CD4-positive, alpha-beta T cell (primary cell): ENCODE results near the gene AGAP9. TPM values are rescaled to one million over a fixed set of nuclear protein-coding genes. Genes with fewer than 3 reads are reported as not detected.
"Not testable (repeated sequence)": the region's sequence is repeated elsewhere in the genome, so short reads cannot be mapped to it uniquely, and the experiment has no call there.

ENCODE experiments used
- ATAC-seq: fragments of 200-7000 bp; cut with Tn5 transposase; one replicate; pipeline ENCODE4 v1.10.0; 2022; ENCODE audit warnings: mild to moderate bottlenecking; ENCODE audit not compliant: poor library complexity
- CTCF ChIA-PET: fragments of 350-600 bp; sonication (Branson Sonifier 250); formaldehyde crosslinking; loops from one replicate; lab custom pipeline; 2021; ENCODE audit warnings: antibody characterized with exemption, inconsistent platforms; lab: Charles Lee
- POLR2A ChIA-PET: fragments of 350-600 bp; sonication (Branson Sonifier 250); formaldehyde crosslinking; loops from one replicate; lab custom pipeline; 2021; ENCODE audit warnings: antibody characterized with exemption, inconsistent platforms; lab: Charles Lee
- DNase-seq, 14 experiments: peaks; one replicate each; pipeline ENCODE4 v3.0.0-alpha.2; 2013 to 2020; ENCODE audit warnings: mixed read lengths in 2 of 14
- H3K27ac ChIP-seq, 2 donors: one replicate each; pipeline versions ENCODE4 v1.5.1 to v1.7.0; 2013; ENCODE audit warnings: low read length in 2 of 2, low read depth in 1 of 2, mild to moderate bottlenecking in 1 of 2
- H3K27me3 ChIP-seq, 2 experiments: 1 replicate in 1 of 2; 2 replicates in 1 of 2; pipeline versions ENCODE4 v1.6.1 to v1.7.0; 2013; ENCODE audit warnings: low read length in 2 of 2, control low read depth in 1 of 2, mild to moderate bottlenecking in 1 of 2, moderate library complexity in 1 of 2; ENCODE audit not compliant: insufficient read depth in 2 of 2, control insufficient read depth in 1 of 2
- H3K36me3 ChIP-seq: one replicate; pipeline ENCODE4 v1.6.1; 2013; ENCODE audit warnings: low read length, control low read depth; ENCODE audit not compliant: insufficient read depth
- H3K4me1 ChIP-seq: one replicate; pipeline ENCODE4 v1.6.1; 2013; ENCODE audit warnings: low read length, control low read depth; ENCODE audit not compliant: insufficient read depth
- H3K4me3 ChIP-seq: one replicate; pipeline ENCODE4 v1.5.1; 2013; ENCODE audit warnings: mild to moderate bottlenecking, low read length, moderate library complexity
- H3K9me3 ChIP-seq, 2 experiments: 1 replicate in 1 of 2; 2 replicates in 1 of 2; pipeline versions ENCODE4 v1.6.1 to v1.7.0; 2013; ENCODE audit warnings: low read length in 2 of 2, mild to moderate bottlenecking in 2 of 2, control low read depth in 1 of 2, moderate library complexity in 1 of 2; ENCODE audit not compliant: control insufficient read depth in 1 of 2, insufficient read depth in 1 of 2
- H3K27ac Mint-ChIP-seq: one replicate; pipeline ENCODE4 v1.8.0; 2020; ENCODE audit warnings: mixed read lengths
- H3K27me3 Mint-ChIP-seq: one replicate; pipeline ENCODE4 v1.8.0; 2021; ENCODE audit warnings: mixed read lengths
- H3K36me3 Mint-ChIP-seq: one replicate; pipeline ENCODE4 v1.8.0; 2021; ENCODE audit warnings: low read depth, mixed read lengths
- H3K4me1 Mint-ChIP-seq: one replicate; pipeline ENCODE4 v1.8.0; 2021; ENCODE audit warnings: low read depth, mixed read lengths
- H3K4me3 Mint-ChIP-seq: one replicate; pipeline ENCODE4 v1.8.0; 2020; ENCODE audit warnings: mild to moderate bottlenecking, mixed read lengths
- H3K9me3 Mint-ChIP-seq: one replicate; pipeline ENCODE4 v1.8.0; 2020; ENCODE audit warnings: mixed read lengths
- CTCF ChIP-seq: fragments of 200-600 bp; IDR thresholded peaks from one replicate; pipeline ENCODE4 v1.8.0; 2022; ENCODE audit warnings: antibody characterized with exemption, mild to moderate bottlenecking
- intact Hi-C, 2 experiments: fragments of 100-400 bp; cut with DNase I in 1 of 2; cut with micrococcal nuclease in 1 of 2; formaldehyde crosslinking; loops; one replicate each; pipeline versions ENCODE4 v1.15.1 to v1.9.0; 2023 to 2025; cut with DNase I, micrococcal nuclease
- total RNA-seq, 174 experiments: library from RNA in 2 of 174; stranded (reverse) in 2 of 174; gene quantifications; one replicate each; pipeline ENCODE4 v1.2.3 and lab custom pipeline; 2021 to 2026

AGAP9 gene
- total RNA-seq, 2 experiments from 2014 or later = 5.4 to 6.5 TPM

GRCh38 chr10:47456794-47457527, 66.5 kb downstream of the AGAP9 start:
- TF ChIP-seq CTCF = no peak

DNA sequence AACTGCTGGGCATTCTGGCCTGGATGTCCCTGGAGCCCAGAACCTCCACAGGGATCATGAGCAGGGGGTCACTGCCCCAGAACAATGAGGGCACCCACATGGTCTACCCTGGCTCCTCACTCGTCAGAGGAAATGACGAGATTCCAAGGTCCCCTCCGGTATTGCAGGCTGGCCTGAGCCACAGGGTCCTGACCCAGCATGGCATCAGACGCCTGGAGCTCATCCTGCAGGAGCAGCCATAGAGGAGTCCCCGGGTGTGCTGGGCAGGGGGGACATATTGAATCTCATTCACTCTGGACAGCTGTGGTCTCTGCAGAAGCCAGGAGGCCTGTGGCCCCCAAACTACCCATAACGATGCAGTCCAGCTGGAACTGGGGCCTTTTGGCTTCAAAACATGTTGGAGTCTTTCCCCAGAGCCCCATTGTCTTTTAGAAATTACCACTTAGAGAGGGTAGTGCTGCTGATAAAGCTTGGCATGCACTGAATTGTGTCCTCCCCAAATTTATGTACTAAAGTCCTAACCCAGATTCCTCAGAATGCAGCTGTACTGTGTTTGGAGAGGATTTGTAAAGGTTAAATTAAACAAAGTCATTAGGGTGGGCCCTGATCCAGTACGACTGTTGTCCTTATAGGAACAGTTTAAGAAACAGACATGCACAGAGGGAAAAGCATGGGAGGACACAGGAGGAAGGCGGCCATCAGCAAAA, 67.2 kb downstream of the AGAP9 start:
- Mint-ChIP-seq H3K27ac (no peak overlapping the region), H3K9me3 (no peaks in the 10 kb centered on the region), H3K4me3 (no peak overlapping the region), H3K27me3 (no peaks in the 10 kb centered on the region), H3K4me1 (no peaks in the 10 kb centered on the region), H3K36me3 (no peaks in the 10 kb centered on the region)
- ATAC-seq (no peak), DNase-seq (no peak)
- Histone ChIP-seq H3K4me3 (no peak overlapping the region), H3K9me3 (no peaks in the 10 kb centered on the region), H3K4me1 (no peaks in the 10 kb centered on the region), H3K27me3 (no peaks in the 10 kb centered on the region), H3K36me3 (no peaks in the 10 kb centered on the region), H3K27ac (no peak overlapping the region)
- CTCF ChIA-PET = no interaction called here
- intact Hi-C loops = no loop called here
- no peak for TF ChIP-seq CTCF
- POLR2A ChIA-PET = no interaction called here

More at GRCh38 chr10:47456794-47457527, 66.5 kb downstream of the AGAP9 start:
- Histone ChIP-seq H3K9me3 (no peaks in the 10 kb centered on the region), H3K27ac (no peak overlapping the region), H3K36me3 (no peaks in the 10 kb centered on the region), H3K4me1 (no peaks in the 10 kb centered on the region), H3K27me3 (no peaks in the 10 kb centered on the region), H3K4me3 (no peak overlapping the region)
- H3K36me3 Mint-ChIP-seq = no peaks in the 10 kb centered on the region
- no peaks in the 10 kb centered on the region for H3K27me3 Mint-ChIP-seq
- no peaks in the 10 kb centered on the region for H3K4me1 Mint-ChIP-seq
- no peaks in the 10 kb centered on the region for H3K9me3 Mint-ChIP-seq
- DNase-seq = no peak
- no peak for ATAC-seq
- ChIA-PET POLR2A (no interaction called here), CTCF (no interaction called here)
- no peak overlapping the region for H3K27ac Mint-ChIP-seq
- H3K4me3 Mint-ChIP-seq = no peak overlapping the region
- intact Hi-C loops = no loop called here

DNA sequence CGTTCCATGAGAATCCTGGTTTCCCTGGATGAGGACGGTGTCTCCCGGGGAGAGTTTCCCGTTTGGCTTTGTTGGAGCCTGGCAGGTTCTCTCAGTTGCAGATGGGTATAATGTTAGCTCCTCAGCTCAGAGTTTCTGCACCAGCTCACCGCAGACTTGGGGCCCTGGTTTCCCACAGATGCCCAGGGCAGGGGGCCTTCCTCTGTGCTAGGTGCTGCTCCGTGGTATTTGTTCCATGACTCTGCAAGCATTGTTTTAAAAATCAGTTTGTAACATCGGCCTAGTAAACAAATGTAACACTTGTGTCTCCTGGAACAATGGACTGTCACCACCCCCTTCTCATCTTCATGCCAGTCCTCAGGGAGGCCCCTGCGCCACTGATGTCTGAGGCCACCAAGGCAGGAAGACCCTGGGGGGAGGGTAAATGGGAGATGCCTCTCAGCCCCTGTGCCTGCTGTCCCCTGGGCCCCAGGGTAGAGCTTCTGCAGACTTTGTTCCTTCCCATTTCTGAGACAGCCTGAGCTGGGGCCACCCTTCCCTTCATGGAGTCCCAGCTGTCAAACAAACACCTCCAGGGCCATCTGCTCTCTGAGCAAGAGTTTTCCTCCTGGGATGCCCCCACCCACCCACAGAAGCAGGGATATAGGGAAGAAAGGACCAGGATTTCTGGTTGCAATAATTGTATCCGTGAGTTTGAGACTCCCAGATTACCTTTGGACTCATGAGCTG, 67.9 kb downstream of the AGAP9 start:
- intact Hi-C loops, ATAC-seq, H3K36me3 ChIP-seq, H3K27ac ChIP-seq, CTCF ChIA-PET, H3K9me3 Mint-ChIP-seq, H3K4me3 ChIP-seq, H3K4me3 Mint-ChIP-seq, H3K36me3 Mint-ChIP-seq, H3K27me3 Mint-ChIP-seq, POLR2A ChIA-PET, DNase-seq, H3K4me1 Mint-ChIP-seq, H3K27ac Mint-ChIP-seq, H3K4me1 ChIP-seq, H3K9me3 ChIP-seq, H3K27me3 ChIP-seq: not testable (repeated sequence)
